ENCODE measurements around the gene IGF2R.
"Not testable (repeated sequence)": the region's sequence is repeated elsewhere in the genome, so short reads cannot be mapped to it uniquely, and the experiment has no call there.

IGF2R gene

DNA sequence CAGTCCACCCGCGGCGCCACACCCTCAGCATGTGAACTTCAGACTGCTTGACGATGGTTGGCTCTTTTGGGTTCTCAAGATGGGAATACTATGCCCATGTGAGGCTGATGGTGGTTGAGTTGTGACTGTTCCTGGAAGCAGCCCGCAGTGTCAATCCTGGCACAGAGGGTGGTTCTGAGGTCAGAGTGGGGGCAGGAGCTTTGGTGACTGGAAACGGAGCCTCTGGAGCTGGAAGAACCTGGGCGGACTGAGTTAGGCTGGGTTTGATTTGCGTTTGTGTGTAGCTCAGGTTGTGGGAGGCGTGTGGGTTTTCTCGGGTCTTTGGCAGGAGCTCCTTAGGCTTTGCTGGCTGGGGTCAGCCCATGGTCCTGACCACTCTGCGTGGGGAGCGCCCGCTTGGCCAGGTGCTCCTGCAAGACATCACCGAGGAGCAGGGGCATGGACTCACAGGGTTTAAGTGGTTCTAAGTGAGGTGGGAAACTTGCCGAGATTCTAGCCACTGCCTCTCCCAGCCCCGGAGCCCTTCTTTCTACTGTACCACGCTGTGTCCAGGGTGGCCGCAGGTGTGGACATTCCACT is 115.4 kb downstream of the IGF2R start:
- DNase-seq, result no peak

DNA sequence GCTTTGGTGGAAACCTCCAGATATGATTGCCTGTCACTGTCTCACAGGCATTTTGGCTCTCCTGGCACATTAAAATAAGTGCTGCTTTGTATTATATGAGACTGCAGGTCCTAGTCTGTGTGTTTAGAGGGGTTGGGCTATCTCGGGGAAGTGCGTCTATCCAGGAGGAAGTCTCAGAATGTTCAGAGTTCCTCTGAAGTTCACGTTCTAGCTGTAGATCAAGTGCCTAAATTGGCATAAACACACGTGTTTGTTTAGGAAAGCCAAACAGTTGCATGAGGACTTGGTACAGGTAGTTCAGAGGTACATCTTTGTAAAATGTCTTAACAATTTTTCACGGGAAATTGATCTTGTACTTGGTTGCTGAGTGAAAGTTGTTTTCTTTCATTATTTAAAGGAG is 116.3 kb downstream of the IGF2R start:
- DNase-seq, result no peak

DNA sequence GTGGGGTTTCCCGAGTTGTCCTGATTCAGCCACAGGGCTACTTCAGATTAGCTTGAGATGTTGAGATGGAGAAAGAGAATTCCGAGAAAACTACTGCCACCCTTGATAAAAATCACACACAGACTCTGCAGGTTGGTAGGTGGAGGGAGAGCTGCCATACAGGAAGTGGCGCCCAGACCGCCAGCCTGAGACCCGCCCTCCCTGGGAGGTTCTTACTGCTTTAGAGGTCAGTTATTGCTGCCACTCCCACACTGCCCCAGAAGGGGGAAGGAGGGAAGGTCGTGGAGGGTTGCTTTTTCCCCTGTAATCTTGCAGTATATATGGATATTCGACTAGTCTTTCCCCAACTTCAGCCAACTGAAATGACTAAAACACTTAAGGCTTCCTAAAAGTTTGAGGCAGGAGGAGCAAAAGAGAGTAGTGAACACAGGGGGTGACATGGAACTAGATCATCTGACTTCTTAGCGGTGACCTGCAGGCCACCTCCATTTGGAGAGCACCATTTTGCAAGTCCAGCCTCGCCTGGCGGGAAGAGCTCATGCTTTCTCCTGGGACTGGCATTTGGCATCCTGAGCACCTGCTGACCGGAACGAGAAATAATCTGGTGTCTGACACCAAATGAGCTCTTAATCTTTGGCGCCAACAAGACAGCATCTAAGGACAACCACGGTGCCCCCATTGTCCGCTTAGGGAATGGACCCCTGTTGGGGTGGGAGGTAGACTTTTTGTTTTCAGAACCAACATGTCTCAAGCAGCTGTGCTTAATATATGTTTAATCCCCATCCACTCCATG is 117.0 kb downstream of the IGF2R start:
- no peak for DNase-seq

DNA sequence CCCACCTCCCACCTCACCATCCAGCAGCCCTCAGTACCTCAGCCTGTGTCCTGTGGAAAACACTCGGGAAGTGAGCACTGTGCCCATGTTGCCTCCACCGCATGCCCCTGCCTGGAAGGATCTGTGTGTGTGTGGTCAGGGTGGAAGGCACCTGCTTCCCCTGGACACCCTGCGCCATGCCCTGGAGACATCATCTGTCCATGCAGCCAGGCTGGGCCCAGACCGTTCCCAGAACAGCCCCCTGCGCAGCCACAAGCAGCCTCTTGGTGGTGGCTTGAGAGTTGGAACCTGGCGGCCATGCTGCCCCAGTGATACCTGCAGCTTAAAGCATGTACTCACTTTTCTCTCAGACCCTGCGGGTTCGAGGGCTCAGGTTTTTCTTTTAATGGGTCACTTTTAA is 117.9 kb downstream of the IGF2R start:
- no peak for DNase-seq

DNA sequence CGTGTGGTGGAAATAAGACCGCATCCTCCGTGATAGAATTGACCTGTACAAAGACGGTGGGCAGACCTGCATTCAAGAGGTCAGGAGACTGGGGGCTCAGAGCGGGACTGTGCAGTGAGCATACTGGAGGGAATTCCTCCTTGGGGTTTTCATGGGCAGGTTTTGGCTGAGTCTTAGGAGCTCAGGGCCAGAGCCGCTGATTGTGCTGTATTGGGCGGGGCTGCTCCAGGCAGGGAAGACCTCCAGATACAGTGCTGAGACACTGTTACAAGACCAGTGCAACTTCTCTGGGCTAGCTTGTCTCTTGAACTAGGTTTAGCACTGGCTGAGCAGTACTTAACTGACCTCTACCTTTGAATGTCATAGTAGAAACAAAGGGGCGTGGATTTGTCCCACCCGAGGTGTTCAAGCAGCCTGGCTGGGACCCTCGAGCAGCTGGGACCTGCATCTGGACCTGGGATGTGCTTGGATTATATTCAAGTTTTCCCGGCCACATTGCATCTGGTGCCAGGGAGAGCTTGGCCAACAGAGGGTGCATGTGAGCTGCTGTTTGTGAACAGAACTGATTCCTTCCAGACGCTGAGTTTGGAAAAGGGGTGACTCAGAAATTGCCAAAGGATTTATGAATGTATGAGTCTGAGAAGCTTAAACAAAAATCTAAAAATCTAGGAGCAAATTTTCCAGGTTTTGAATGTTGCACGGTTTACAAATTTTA is 119.3 kb downstream of the IGF2R start:
- peak; percentile 42 for DNase-seq

DNA sequence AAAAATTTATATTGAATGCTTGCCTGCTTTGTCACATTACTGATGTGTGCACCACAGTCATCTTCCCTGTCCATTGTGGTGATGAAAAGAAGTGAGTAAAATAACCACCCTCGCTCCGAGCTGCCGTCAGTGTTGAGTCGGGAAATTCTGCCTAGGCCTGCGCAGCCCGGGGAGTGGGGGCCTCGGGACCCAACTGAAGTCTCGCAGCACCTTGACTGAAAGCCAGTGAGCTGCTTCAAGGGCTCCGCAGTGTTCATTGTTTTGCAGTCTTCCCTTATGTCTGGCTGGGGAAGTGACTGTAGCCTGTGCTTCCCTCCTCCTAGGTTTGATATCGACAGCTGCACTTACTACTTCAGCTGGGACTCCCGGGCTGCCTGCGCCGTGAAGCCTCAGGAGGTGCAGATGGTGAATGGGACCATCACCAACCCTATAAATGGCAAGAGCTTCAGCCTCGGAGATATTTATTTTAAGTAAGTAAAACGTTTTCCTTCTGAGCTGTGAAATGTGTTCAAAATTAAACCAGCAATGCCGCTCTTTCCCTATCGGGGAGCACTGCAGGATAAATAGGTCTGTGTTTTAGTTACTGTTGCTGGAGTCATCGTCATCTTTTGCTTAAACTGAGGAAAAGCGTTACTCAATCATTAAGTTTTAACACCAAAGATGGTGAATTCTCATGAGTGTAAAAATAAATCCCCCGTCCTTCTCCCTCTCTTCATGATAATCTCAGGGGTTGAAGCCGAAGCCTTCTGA is 120.1 kb downstream of the IGF2R start:
- no peak for DNase-seq

DNA sequence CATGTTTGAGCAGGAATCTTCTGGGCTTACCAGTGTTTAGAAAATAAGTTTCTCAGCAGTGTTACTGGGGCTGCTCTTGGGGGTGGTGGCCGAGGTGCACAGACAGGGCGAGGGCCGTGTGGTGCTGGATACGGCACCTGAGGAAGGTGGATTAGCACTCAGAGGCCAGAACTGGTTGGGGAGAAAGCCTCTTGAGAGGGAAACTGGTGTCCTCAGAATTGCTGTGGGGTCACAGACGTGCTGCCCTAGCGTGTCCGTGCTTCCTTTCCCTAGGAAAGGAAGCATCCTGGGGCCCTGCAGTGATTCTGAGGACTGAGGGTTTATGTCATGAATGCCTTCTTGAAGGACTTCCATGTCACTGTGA is 120.6 kb downstream of the IGF2R start:
- no peak for DNase-seq

DNA sequence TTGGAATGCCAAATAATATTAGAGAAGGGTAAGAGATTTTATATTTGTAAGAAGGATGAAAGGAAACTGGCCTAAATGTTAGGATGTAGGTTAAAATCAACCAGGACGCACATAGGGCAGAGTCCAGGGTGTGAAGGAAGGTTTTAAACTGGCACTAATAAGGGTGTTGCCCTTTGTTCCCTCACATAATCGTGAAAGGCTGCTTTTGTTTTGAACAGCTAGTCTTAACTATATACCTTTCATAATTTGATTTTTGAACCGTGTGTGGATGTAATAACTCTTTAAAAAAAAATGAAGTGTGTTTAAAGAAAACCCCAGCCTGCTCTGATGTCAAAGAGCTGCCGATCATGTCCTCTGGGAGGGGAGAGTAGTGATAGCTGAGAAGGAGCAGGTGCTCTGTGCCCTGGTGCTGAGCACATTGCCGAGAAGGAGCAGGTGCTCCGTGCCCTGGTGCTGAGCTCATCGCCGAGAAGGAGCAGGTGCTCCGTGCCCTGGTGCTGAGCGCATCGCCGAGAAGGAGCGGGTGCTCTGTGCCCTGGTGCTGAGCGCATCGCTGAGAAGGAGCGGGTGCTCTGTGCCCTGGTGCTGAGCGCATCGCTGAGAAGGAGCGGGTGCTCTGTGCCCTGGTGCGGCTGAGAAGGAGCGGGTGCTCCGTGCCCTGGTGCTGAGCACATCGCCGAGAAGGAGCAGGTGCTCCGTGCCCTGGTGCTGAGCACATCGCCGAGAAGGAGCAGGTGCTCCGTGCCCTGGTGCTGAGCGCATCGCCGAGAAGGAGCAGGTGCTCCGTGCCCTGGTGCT is 121.8 kb downstream of the IGF2R start:
- DNase-seq, result not testable (repeated sequence)

DNA sequence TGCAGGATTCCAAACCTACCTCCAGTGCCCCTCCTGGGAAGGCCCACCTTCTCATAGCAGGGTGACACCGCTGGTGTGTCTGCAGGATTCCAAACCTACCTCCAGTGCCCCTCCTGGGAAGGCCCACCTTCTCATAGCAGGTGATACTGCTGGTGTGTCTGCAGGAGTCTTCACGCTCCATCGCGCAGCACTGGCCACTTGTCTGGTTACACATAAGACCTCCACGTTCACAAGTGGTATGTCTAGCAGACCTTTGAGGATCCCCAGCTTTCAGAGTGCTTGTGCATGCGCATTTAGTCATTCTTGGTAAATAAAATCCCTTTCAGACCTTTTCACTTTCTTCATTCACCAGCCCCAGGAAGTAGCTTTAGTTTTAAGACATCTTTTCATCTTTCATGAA is 123.3 kb downstream of the IGF2R start:
- DNase-seq, result not testable (repeated sequence)

DNA sequence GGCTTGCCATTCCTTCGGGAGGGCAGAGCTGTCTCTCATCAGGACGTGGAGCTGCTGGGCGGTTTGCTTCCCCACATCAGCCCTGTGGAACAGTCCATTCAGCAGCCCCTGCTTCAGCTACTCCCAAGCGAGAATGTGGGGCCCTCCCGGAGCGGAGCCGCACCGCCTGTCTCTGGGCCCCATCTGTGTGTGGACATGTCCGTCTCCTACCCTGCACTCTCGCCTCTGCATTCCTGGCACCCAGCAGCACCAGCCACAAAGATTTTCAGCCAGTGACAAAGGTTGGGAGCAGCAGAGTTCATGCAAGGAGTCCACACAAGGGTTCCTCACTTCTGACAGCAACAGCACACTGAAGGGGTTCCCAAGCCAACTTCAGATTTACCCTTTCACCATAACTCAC is 123.7 kb downstream of the IGF2R start:
- DNase-seq, result no peak

DNA sequence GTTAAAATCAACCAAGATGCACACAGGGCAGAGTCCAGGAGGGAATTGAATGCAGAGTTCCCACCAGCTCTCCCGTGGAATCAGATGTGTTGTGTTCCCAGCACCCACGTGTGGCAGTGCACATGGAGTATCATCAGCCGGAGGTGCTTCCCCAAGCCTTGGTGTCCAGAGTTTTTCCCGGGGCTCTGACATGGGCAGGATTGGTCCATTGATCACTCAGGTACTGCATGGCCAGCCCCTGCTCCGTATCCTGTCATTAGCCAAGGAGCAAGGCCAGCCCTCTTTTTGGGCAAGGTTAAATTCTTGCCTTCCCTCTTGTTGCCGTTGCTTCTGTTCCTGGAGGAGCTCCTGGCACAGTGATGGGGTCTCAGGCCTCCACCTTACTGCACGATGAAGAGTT is 124.2 kb downstream of the IGF2R start:
- DNase-seq, result no peak

DNA sequence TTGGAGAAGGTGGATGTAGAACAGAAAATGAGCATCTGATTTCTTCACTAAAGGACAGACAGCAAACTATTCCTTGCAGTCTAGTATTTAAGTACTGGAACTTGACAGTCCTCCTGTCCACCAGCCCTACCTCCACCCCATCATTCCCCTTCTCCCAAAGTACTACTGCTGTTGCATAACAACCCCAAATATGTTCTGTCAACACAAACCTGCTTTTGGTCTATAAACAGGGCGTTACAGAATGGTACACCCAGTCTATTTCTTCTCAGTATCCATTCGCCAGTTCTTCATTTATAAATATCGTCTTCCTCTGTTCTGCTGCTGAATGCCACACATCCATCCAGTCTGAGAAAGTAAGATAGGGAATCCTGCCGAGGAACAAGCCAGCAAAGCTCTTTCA is 125.1 kb downstream of the IGF2R start:
- no peak for DNase-seq

DNA sequence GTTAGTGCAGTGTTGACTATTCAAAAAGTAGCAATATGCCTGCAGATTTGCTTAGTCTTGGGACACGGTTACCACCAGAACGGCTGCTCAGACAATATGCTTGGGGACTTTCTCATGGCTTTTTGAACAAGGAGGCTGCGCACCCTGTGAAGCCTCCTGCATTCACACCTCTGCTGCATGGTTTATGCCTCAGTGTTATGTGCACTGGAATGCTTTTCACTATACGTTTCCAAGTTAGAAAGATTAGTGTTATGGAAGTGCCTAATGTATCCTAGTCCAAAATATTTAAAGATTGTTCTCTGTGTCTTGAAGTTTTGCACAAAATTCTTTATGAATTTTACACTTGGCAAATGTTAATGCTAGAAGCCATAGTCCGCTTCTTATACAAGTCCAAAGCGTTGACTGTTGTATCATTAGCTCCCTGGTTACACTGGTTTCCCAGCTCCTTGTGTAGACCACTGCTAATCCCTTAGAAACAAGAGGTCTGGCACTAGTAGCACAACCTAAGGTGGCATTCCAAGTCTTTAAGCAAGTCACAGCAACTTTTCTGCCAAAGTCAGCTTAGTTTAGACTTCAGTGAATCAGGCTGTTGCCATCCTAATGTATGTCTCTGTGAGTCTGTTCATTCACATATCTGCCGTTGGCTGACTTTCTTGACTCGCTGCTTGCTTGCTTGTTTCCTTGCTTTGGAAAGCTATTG is 126.4 kb downstream of the IGF2R start:
- no peak for DNase-seq

DNA sequence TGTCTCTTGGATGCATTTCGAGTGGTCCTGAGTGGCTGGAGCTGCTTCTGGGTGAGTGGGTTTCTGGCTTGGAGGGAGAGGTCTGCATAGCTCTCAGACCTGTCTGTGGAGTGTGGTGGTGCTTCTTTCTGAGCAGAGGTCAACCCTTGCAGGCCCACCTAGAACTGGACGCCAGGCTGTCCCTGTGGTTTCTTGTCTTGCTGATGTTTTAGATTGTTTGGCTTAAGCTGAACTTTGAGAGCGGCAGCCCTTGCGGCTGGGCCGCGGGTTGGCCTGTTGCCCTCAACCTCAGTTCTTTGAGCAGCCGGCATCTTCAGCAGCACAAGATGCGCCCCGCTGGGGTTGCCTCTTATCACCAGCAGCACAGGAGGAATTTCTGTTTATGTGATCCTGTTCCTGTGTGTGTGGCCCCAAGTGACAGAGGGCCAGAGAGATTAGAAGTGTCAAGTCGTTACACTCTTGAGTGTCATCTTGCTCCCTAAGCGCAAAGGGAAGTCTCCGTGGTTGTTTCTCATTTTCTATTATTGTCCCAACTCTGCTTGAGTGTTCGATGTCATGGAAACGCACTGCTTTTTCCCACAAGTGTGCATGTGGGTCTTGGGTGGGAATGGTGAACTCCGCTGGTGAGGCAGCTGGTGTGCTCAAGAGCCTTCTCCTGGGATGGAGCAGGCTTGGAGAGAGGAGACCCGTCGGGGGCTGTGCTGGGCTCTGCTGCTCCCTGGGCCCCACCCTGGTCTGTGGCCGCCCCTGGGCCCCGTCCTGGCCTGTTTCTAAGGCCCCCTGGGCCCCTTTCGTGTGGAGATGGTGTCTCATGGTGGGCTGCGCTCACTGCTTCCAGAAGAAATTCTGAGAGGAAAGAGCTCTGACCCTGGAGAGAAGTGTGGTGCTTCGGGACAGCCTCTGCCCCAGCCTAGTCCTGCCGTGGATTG is 132.7 kb downstream of the IGF2R start:
- DNase-seq, result peak; percentile 99

DNA sequence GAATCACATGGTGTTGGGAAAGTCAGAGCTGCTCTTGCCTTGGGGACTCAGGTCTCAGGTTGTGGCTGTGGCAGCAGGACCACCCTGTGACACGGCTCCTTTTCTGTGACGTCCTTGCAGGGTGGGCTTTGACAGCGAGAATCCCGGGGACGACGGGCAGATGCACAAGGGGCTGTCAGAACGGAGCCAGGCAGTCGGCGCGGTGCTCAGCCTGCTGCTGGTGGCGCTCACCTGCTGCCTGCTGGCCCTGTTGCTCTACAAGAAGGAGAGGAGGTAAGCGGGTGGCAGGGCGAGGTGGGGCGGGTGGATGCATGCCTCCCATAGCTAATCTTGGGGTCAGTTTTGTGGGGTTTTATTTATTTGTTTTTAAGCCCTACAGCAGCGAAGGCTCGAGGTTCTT is 133.5 kb downstream of the IGF2R start:
- DNase-seq, result no peak

DNA sequence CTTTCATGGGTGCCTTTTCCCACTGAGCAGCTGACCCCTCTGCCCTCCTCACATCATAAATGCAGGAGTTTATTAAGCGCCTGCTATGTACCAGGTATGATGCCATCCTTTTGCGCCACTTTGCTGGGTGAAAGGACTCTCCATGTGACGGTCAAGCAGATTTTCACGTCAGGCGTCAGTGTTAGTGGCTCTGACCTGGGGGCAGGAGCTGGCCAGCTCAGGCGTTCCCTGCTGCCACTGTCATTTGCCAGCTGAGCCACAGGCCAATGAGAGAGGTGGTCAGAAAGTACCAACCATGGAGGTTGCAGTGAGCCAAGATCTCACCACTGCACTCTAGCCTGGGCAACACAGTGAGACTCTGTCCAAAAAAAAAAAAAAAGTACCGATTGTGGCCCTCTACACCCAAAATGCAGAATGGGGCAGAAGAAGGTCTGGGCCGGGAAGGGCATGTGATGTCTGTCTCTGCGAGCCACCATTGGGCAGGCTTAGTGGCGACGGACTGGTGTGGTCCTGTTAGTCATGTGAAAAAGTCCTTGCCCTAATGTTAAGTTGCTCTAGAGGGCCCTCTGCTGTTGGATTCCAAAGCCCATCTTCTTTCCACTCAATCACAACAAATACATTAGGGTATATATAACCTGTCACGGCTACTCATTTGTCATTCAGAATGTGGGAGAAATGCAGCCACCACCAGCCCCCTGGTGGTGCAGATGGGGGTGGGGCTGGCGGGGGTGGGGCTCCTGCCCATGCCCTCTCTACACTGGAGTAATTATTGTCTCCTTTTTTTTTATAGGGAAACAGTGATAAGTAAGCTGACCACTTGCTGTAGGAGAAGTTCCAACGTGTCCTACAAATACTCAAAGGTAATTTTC is 134.3 kb downstream of the IGF2R start:
- DNase-seq, result peak; percentile 78

DNA sequence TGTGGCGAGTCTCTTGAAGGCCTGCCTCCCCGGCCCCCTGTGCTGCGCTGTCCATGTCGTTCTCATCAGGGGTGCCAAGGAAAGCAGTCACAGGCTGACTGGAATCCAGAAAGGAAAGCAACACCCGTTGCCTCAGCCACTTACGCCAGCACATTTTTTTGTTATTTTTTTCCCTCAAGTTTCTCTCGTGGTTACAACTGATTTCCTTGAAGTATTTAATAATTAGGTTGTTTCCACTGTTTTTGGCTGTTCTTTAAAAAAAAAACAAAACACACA is 134.9 kb downstream of the IGF2R start:
- no peak for DNase-seq

DNA sequence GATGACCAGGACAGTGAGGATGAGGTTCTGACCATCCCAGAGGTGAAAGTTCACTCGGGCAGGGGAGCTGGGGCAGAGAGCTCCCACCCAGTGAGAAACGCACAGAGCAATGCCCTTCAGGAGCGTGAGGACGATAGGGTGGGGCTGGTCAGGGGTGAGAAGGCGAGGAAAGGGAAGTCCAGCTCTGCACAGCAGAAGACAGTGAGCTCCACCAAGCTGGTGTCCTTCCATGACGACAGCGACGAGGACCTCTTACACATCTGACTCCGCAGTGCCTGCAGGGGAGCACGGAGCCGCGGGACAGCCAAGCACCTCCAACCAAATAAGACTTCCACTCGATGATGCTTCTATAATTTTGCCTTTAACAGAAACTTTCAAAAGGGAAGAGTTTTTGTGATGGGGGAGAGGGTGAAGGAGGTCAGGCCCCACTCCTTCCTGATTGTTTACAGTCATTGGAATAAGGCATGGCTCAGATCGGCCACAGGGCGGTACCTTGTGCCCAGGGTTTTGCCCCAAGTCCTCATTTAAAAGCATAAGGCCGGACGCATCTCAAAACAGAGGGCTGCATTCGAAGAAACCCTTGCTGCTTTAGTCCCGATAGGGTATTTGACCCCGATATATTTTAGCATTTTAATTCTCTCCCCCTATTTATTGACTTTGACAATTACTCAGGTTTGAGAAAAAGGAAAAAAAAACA is 136.1 kb downstream of the IGF2R start:
- DNase-seq, result no peak

DNA sequence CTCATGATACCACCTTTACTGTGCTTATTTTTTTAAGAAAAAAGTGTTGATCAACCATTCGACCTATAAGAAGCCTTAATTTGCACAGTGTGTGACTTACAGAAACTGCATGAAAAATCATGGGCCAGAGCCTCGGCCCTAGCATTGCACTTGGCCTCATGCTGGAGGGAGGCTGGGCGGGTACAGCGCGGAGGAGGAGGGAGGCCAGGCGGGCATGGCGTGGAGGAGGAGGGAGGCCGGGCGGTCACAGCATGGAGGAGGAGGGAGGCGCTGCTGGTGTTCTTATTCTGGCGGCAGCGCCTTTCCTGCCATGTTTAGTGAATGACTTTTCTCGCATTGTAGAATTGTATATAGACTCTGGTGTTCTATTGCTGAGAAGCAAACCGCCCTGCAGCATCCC is 137.1 kb downstream of the IGF2R start:
- no peak for DNase-seq

DNA sequence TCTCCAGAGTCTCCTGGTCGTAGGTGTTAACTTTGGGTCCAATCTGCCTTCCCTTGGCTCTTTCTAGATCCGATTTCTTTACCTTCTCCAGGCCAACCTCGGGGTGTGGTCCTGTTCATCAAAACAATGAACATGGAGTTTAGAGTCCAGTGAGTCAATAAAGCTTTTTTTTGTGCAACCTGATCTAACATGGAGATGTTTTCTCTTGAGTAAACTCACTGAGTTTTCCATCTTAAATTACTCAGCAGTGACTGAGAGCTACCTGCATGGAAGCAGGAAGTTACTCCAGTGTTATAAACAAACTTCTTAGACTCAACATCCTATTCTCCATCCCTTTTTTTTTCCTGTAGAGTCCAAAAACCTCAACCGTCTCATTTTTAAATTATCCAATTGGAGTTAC is 137.8 kb downstream of the IGF2R start:
- DNase-seq, result no peak
